Stimulated activated CD8-positive, alpha-beta memory T cell treated with anti-CD3 and anti-CD28 coated beads, Interleukin-15, amount 100 ng/mL, for 4 hours (primary cell): ENCODE measurements around the gene HIP1.
"Not testable (repeated sequence)": the region's sequence is repeated elsewhere in the genome, so short reads cannot be mapped to it uniquely, and the experiment has no call there.

Experiments
- DNase-seq, 2 donors: peaks; one replicate each; pipeline ENCODE4 v3.0.0-alpha.2; 2020; ENCODE audit warnings: low read depth in 2 of 2

Gene HIP1

GRCh38 chr7:75738604-75738974 is at the start of gene HIP1:
TSS of gene HIP1 (minus strand) at chr7:75738941. CDS start at chr7:75738920, 21 bp downstream.
- no peak for DNase-seq

DNA sequence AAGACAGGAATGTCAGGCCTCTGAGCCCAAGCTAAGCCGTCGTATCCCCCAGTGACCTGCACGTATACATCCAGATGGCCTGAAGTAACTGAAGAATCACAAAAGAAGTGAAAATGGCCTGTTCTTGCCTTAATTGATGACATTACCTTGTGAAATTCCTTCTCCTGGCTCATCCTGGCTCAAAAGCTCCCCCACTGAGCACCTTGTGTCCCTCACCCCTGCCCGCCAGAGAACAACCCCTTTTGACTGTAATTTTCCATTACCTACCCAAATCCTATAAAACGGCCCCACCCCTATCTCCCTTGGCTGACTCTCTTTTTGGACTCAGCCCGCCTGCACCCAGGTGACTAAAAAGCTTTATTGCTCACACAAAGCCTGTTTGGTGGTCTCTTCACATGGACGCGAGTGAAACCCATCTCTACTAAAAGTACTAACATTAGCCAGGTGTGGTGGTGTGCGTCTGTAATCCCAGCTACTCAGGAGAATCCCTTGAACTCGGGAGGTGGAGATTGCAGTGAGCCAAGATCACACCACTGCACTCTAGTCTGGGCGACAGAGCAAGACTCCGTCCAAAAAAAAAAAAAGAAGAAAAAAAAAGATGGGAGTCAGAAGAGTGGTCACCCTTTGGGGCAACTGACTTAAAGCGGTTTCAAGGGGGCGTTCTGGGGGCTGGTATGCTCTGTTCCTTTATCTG is 49.6 kb upstream of the HIP1 start:
- not testable (repeated sequence) for DNase-seq

DNA sequence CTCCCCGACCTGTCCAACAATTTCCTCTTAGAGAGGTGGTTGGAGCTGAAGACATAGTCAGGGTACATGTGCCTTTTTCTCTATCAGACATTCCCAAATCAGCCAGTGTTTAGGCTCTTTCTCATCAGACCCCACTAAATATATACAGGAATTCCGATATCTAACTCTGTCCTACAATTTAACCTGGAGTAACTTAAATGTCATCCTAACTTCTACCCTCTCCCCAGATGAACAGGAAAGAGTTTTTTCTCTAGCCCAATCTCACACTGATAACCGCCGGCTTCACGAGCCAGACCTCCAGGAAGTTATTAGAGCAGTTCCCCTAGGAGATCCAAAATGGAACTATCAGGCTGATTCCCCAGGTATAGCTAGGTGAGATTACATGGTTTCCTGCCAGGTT is 44.3 kb upstream of the HIP1 start:
- not testable (repeated sequence) for DNase-seq

- DNase-seq = not testable (repeated sequence)
These were observed 42.0 kb upstream of the HIP1 start for GRCh38 chr7:75780647-75781273.

GRCh38 chr7:75779516-75779915 is 40.8 kb upstream of the HIP1 start:
- not testable (repeated sequence) for DNase-seq

- DNase-seq = not testable (repeated sequence)
These were observed 40.3 kb upstream of the HIP1 start for GRCh38 chr7:75779035-75779434.

- peak; percentile 19 to 50 for DNase-seq
These were observed 37.7 kb upstream of the HIP1 start for GRCh38 chr7:75776295-75776971.

DNA sequence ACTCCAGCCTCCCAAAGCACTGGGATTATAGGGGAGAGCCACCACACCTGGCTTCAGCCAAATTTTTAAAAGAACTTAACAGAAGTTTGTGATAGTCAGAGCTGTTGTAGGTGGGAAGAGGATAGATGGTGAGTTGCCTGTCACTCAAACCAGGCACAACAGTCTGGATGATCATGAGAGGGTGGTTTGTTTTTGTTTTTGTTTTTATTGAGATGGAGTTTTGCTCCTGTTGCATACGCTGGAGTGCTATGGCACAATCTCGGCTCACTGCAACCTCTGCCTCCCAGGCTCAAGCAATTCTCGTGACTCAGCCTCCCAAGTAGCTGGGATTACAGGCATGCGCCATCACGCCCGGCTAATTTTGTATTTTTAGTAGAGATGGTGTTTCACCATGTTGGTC is 35.2 kb upstream of the HIP1 start:
- DNase-seq = not testable (repeated sequence)

GRCh38 chr7:75772081-75773077 is 33.6 kb upstream of the HIP1 start, which contains the start of gene CCL26:
TSS of gene CCL26 (minus strand) at chr7:75772211. CDS start at chr7:75772176, 35 bp downstream.
- DNase-seq = no peak

DNA sequence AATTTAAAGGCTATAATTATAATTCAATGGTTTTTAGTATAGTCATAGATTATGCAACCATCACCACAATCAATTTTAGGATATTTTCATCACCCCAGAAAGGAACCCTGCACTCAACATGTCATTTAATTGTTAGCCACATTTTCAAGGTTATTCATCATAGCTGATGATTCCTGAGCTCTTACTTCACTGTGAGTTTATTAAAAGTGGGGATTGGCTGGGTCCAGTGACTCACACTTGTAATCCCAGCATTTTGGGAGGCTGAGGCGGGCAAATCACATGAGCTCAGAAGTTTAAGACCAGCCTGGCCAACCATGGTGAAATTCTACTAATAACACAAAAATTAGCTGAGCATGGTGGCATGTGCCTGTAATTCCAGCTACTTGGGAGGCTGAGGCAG is 32.5 kb upstream of the HIP1 start:
- DNase-seq = no peak

GRCh38 chr7:75762350-75762917 is 23.7 kb upstream of the HIP1 start:
- DNase-seq = no peak

DNA sequence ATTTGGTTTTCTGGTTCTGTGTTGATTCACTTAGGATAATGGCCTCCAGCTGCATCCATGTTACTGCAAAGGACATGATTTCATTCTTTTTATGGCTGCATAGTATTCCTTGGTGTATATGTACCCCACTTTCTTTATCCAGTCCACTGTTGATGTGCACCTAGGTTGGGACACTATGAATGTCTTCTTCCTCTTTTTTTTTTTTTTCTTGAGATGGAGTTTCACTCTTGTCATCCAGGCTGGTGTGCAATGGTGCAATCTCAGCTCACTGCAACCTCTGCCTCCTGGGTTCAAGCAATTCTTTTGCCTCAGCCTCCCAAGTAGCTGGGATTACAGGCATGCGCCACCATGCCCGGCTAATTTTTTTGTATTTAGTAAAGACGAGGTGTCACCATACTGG is 23.1 kb upstream of the HIP1 start:
- DNase-seq = not testable (repeated sequence)

DNA sequence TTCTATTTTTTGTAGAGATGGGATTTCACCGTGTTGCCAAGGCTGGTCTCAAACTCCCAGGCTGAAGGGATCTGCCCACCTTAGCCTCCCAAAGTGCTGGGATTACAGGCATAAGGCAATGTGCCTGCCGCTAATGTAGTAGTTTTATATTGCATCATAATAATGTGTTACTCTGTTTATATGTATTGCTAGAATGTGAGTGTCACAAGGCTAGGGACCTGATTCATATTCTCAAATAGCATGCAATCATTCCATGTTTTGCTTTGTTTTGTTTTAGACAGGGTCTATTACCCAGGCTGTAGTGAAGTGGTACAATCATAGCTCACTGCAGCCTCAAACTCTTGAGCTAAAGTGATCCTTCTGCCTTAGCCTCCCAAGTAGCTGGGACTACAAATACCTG is 19.8 kb upstream of the HIP1 start:
- no peak for DNase-seq

DNA sequence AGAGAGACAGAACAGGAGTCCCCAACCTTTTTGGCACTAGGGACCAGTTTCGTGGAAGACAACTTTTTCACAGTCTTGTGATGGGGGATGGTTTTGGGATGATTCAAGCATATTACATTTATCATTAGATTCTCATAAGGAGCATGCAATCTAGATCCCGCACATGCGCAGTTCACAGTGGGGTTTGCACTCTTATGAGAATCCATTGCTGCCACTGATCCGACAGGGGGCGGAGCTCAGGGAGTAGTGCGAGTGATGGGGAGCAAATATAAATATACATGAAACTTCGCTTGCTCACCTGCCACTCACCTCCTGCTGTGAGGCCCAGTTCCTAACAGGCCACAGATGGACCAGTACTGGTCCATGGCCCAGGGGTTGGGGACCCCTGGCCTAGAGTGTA is 19.1 kb upstream of the HIP1 start:
- no peak for DNase-seq

- no peak for DNase-seq
These were observed 18.4 kb upstream of the HIP1 start for GRCh38 chr7:75756991-75757676.

GRCh38 chr7:75756206-75756990 is 17.7 kb upstream of the HIP1 start:
- no peak for DNase-seq

GRCh38 chr7:75743455-75743859 is 4.7 kb upstream of the HIP1 start:
- DNase-seq = no peak

DNA sequence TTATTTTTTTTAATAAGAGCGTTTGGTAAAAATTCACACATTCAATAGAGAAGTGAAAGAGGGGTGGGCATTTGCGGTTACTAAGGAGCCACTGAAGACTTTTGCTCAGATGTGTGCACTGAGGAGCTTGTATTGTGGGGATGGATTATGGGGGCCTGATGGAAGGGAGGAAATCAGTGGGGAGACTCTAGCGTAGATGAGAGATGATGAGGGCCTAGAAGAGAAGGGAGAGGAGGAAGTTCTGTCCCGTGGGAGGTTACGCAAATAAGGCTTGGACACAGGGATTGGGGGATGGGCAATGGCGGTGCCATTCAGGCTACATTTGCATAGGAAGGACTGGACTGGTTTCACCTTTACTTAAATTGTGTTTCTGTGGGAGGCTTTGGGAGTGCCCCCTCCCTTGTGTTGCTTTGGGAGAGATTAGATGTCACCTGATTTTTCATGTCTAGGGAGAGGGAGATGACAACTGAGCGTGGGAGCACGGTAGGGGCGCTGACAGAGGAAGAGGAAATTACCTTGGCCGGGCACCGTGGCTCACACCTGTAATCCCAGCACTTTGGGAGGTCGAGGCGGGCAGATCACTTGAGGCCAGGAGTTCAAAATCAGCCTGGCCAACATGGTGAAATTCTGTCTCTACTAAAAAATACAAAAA is 2.2 kb upstream of the HIP1 start:
- DNase-seq = no peak
